COLO668 (cell line): ENCODE results near the gene CD34.
A peak's percentile ranks its signal among the peaks of the same experiment; 100 is the strongest.
"Not testable (repeated sequence)": the region's sequence is repeated elsewhere in the genome, so short reads cannot be mapped to it uniquely, and the experiment has no call there.

Experiments used
- DNase-seq: peaks from one replicate; lab custom pipeline; 2025; ENCODE audit not compliant: unreplicated experiment; lab: John Stamatoyannopoulos, UW

The CD34 gene

DNA sequence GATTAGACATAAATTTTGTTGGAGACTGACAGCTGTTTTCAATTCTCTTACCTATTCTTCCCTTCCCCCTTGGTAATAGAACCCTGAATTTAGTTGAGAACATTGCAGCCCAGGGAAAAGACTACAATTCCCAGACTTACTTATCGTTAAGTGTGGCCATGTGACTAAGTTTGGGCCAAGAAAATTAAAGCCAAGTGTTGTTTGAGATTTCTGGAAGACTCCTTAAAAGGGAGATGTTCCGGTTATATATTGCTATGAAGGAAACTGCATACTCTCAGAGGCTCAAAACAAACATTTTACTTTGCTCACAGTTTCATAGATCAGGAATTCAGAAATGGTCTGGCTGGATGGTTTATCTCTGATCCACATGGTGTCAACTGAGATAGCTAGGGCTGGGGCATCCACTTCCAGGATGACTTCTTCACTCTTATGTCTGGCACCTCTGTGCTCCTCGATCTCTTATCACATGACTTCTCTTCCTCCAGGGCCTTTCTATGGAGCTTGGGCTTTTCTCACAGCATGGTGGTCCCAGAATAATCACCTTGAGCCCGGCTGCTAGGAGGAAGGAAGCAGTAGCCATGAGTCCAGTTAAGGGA, 22.4 kb upstream of the CD34 start:
- DNase-seq: no peak

DNA sequence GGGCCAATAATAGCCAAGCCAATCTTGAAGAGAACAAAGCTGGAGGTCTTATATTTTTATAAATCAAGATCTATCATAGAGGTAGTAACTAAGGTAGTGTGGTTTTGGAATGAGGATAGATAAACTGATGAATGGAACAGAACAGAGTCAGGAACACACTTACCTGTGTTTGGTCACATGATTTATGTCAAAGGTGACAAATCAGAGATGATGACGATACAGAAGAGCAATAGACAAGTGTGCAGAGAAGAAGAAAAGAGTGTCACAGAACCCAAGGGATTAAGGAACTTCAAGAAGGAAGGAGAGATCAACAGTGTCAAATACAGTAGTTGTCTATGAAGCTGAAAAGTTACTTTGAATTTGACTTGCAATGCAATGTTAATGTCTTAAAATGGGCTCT, 16.1 kb upstream of the CD34 start:
- DNase-seq: no peak

GRCh38 chr1:207925969-207926368, 15.0 kb upstream of the CD34 start:
- DNase-seq: not testable (repeated sequence)

- peak; percentile 19 for DNase-seq
These were observed 14.3 kb upstream of the CD34 start for GRCh38 chr1:207925210-207925609.

DNA sequence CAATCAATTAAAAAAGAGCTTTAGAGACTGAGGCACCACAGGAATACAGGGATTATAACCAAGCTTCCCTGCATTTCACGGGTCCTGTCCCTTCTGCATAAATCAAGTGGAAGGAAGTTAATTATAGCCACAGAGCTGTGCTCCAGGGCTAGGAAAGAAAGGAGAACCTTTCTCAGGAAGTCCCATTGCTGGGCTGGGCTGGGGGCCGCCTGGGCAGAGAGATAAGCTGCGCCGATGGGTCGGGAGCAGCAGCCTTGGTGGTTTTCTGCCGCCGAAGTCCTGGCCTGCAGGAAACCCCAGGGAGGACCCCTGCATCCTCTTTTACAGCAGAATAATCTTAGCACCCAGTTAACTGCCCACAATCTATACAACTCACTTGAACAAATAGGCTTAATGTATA, 12.6 kb upstream of the CD34 start:
- no peak for DNase-seq

- DNase-seq: no peak
These were observed 12.2 kb upstream of the CD34 start for GRCh38 chr1:207923121-207923520.

GRCh38 chr1:207922554-207922953, 11.6 kb upstream of the CD34 start:
- DNase-seq: no peak

- DNase-seq: no peak
These were observed 10.4 kb upstream of the CD34 start for GRCh38 chr1:207921321-207921720.

DNA sequence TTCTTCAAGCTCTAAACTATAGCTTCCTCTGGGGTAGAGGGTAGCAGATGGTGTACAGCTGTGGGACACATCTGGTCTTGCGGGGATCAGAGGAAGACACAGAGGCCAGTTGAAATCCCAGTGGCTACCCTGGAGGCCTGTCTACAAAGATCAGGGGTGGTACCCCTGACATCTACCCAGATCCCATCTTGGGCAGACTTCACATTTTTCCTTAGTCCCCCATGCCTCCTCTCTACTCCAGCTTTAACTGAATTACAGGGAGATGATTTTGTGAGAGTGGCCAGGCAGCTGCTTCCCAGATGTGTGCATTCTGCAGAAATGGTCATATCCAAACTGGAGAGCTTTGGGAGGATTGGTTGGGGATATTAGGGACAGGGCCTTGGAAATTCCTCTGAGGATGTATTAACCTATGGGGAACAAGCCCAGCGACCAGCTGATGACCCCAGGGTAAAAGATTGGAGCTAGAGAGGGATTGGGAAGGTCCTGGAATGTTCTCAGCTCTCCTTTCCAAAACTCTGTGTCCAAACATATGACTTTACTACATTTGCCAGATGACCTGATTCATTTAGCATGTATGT, 9.6 kb upstream of the CD34 start:
- DNase-seq: no peak

GRCh38 chr1:207919523-207920170, 8.7 kb upstream of the CD34 start:
- DNase-seq: no peak

- DNase-seq: no peak
These were observed 7.7 kb upstream of the CD34 start for GRCh38 chr1:207918581-207918980.

DNA sequence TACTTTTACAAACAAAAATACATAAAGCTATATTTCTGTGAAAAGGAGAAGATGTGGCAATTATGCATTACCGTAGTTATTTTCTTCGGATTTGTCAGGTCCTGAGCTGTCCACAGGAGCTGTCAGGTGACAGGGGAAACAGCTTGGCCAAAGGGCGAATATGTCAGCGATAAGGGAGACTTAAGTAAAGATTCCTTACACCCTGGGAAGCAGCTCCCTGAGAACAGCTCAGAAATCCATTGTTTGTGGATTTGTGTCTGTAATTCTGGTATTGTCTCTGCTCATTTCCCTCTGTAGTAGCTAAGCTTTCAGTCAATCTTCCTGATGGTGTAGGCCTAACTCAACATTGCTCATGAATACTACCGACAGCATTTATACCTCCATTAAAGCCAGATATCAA, 7.1 kb upstream of the CD34 start:
- no peak for DNase-seq

DNA sequence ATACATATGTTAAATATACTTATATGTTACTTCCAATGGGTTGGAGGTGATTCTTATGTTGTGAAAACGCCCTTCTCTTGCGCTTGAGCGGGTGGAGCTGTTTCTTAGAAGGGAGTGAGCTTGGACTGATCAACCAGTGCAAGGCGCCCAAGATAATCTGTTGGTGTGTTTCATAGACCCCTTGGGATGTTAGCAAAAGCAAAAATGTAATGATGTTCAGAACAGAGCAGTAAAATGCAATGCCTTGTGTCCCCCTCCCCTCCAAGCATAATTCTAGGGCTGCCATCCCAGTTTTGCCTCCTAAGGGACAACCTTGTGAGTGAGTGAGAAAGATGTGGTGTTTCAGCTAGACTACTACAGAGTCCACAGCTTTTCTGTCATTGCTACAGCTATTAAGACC, 6.2 kb upstream of the CD34 start:
- no peak for DNase-seq

DNA sequence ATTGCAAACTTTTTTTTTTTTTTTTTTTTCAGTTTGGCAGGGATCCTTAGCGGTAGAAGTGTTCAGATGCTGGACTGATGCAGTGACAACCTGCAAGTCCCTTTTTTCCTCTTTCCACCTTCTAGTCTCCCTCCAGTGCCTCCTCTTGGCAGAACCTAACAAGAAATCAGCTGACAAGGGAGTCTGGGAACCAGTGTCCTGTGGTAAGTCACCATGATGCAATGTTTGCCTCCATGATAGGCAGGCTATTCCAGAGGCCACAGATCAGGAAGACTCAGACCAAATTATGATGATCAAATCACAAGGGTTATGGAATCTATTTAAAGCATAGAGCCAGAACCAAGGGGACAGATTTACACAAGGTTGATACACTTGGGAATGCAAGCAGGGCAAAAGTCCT, 3.0 kb upstream of the CD34 start:
- no peak for DNase-seq

DNA sequence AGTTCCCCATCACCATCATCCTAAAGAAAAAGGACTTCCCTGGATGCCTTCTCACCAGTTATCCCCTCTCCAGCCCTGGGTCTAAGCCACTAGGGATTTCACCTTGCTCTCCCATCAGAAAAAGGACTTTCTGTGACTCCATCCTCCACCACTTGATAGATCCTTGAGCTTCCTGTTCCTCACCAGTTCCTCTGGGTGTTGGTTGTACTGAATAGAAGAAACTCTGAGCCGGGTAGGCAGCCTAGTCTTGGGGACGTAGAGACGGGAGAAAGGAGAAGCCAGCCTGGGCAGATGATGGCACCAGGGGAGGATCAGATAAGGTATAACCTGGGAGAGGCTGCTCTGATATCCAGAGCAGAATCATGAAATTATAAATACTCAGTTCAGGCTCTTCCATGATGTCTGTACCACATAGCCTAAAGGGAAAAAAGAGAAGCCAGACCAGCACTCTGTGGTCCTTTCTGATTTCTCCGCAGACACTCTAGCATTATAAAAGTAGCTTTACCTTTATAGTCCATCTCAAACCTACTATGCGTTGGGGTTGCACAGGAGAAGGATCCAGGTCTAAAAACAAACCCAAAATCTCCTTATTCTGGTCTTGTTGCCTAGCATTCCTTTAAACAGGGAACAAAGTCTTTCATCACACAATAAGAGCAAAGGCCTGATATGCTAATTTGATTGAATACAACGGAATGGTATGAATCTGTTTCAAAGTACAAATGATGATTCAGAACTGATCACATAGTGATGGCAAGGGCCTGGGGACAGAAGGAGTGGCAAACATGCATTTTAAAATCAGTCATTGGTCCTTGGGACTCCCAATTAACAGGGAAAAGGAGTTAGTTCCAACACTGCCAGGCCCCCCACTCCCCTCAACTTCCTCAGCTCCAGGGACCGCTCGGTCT, 1.2 kb upstream of the CD34 start:
- DNase-seq: no peak

GRCh38 chr1:207909687-207910086, 1.2 kb downstream of the CD34 start:
- no peak for DNase-seq

DNA sequence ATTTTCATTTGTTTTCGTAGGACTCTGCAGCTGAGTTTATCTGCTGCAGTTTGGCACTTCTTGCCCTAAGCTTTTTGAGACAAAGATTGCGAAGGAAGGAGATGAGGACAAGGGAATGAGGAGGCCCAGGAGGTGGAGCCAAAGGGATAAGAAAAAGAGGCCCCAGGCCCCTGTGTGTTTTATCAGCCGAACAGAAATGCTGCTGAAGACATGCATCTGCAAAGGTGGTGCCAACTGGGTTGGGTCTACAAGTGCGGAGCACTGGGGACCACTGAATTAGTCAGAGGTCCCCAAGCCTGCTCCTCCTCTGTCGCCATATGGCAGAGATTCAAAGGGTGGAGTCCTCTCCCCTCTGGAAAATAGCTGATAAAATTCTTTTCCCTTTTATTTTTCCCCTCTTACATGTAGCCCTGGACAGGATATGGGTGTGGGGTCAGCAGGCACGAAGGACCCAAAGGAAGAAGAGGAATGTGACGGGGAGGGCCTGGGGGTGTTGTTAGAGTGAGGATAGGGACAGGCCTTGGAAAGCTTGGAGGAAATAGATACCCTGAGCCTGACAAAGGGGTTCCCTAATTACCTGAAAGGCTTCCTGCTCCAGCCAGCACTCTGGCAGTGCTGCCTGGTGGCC, 2.7 kb downstream of the CD34 start:
- DNase-seq: no peak

DNA sequence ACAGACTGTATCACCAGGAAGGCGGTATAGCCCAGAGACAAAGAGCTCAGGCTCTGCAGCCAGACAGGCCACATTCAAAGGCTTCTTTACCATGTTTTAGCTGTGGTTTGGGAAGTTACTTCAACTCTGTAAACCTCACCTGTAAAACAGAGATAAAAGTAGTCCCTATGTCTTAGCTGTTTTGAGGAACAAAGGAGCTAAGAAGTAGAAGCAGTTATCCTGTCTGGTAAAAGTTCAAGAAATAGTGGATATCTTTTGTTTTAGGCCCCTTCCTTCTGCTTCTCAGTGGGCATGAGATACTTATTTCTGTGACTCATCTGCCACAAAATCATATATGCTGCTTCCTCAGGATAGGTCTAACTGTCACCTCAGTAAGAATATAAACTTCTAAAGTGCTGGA, 6.5 kb downstream of the CD34 start:
- no peak for DNase-seq

- DNase-seq: no peak
These were observed 7.2 kb downstream of the CD34 start for GRCh38 chr1:207903767-207904166.

DNA sequence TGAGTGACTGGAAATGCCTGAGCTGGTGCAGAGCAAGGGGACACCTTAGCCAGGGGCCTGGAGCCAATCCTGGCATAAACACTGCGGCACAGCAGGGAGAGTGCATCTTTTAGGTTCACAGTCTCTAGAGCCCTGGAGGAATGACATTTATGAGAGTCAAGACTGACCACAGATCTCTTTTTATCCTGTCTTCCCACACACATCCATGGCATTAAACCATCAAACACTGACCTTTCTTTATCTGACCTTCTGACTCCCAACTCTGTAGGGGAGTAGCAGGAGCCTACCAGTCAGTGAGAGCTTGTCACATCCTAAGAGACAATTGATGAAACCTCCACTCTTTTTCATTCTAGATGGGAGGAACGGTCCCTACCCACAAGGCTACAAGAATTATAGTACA, 7.9 kb downstream of the CD34 start:
- no peak for DNase-seq

- no peak for DNase-seq
These were observed 8.4 kb downstream of the CD34 start for GRCh38 chr1:207902566-207902965.
